HepG2 (cell line): Measurements from ENCODE around the gene INTS6. TPM values are rescaled to one million over a fixed set of nuclear protein-coding genes. Genes with fewer than 3 reads are reported as not detected.

Source experiments
- ATAC-seq: fragments of 200-7000 bp; cut with Tn5 transposase; 3 replicates; pipeline ENCODE4 v1.9.1; 2020; ENCODE audit warnings: mild to moderate bottlenecking, moderate library complexity
- BruUV-seq: library from RNA; stranded (reverse); fragments of 400-500 nt; replicated peaks from 2 replicates; lab custom pipeline; 2021; lab: Mats Ljungman, UMichigan
- CTCF ChIA-PET: fragments of 300-600 bp; formaldehyde crosslinking; extraction: SDS; loops from one replicate; lab custom pipeline; 2021; ENCODE audit warnings: low total read pairs, inconsistent platforms, low intra/inter-chr PET ratio; lab: Yijun Ruan, JAX
- POLR2A ChIA-PET: fragments of 350-600 bp; sonication (Branson Sonifier 250); formaldehyde crosslinking; loops from one replicate; lab custom pipeline; 2020; ENCODE audit warnings: antibody characterized with exemption, inconsistent platforms; lab: Yijun Ruan, JAX
- DNase-seq: peaks from one replicate; pipeline ENCODE4 v3.0.0-alpha.2; 2015; ENCODE audit warnings: low spot score
- FAIRE-seq: peaks from 3 replicates; lab custom pipeline; 2011; peaks lifted over from hg19 to GRCh38; lab: Jason Lieb, UNC
- H2AFZ ChIP-seq: one replicate; pipeline ENCODE4 v1.6.1; 2011; ENCODE audit warnings: low read length, inconsistent platforms
- H3K27ac ChIP-seq: fragments of 300-600 bp; 3 replicates; pipeline ENCODE4 v1.8.0; 2011; ENCODE audit warnings: mixed run types, mild to moderate bottlenecking, mixed read lengths, low read length, inconsistent platforms; ENCODE audit not compliant: insufficient read depth; ENCODE audit errors: extremely low read length
- H3K27me3 ChIP-seq, 2 experiments: fragments of 200-600 bp in 1 of 2; 2 replicates in 1 of 2; 3 replicates in 1 of 2; pipeline versions ENCODE4 v1.6.0 to v1.8.0; 2011; ENCODE audit warnings: low read length in 2 of 2, mild to moderate bottlenecking in 2 of 2, moderate library complexity in 2 of 2, inconsistent platforms in 1 of 2; ENCODE audit not compliant: insufficient read depth in 2 of 2, control insufficient read depth in 1 of 2
- H3K36me3 ChIP-seq, 2 experiments: fragments of 200-600 bp in 1 of 2; replicated peaks in 1 of 2; 2 replicates in 1 of 2; 3 replicates in 1 of 2; pipeline versions ENCODE4 v1.5.1 to v1.8.0; 2011; ENCODE audit warnings: low read length in 2 of 2, inconsistent platforms in 1 of 2; ENCODE audit not compliant: insufficient read depth in 2 of 2, control insufficient read depth in 1 of 2
- H3K4me1 ChIP-seq: 2 replicates; pipeline ENCODE4 v1.5.1; 2012; ENCODE audit warnings: low read length, inconsistent platforms; ENCODE audit not compliant: insufficient read depth
- H3K4me2 ChIP-seq: 2 replicates; pipeline ENCODE4 v1.6.0; 2011; ENCODE audit warnings: low read depth, low read length, inconsistent platforms
- H3K4me3 ChIP-seq, 3 experiments: fragments of 200-600 bp in 1 of 3; sonication (generic), shearing (Covaris generic) in 1 of 3; replicated peaks in 1 of 3; 2 replicates each; pipeline ENCODE4 v1.5.1; 2011 to 2016; ENCODE audit warnings: low read length in 3 of 3, inconsistent platforms in 2 of 3, low read depth in 2 of 3, mild to moderate bottlenecking in 2 of 3, control low read depth in 1 of 3, mixed read lengths in 1 of 3; ENCODE audit not compliant: insufficient read depth in 1 of 3
- H3K79me2 ChIP-seq: one replicate; pipeline ENCODE4 v1.6.1; 2011; ENCODE audit warnings: low read length, inconsistent platforms; ENCODE audit not compliant: insufficient read depth
- H3K9ac ChIP-seq: 2 replicates; pipeline ENCODE4 v1.6.0; 2011; ENCODE audit warnings: mild to moderate bottlenecking, low read depth, low read length, inconsistent platforms; ENCODE audit not compliant: insufficient read depth
- H3K9me3 ChIP-seq: 2 replicates; pipeline ENCODE4 v1.5.1; 2012; ENCODE audit warnings: mild to moderate bottlenecking, low read length
- H4K20me1 ChIP-seq: 2 replicates; pipeline ENCODE4 v1.6.0; 2011; ENCODE audit warnings: inconsistent platforms, mild to moderate bottlenecking, low read length, moderate library complexity; ENCODE audit not compliant: insufficient read depth
- CEBPB ChIP-seq: IDR thresholded peaks from 2 replicates; pipeline ENCODE4 v1.6.1; 2011; ENCODE audit warnings: low read depth, low read length, improper control_type of control experiment, borderline replicate concordance
- IRF1 ChIP-seq: sonication (generic); formaldehyde crosslinking; IDR thresholded peaks from 2 replicates; pipeline ENCODE4 v1.4.0; 2020; ENCODE audit warnings: low read depth, mild to moderate bottlenecking, missing genetic modification reagents
- RBM22 ChIP-seq: fragments of 200-400 bp; formaldehyde crosslinking; optimal IDR thresholded peaks from 2 replicates; pipeline ENCODE3; 2017; ENCODE audit warnings: mild to moderate bottlenecking, low read length, moderate library complexity
- SIN3B ChIP-seq: fragments of 150-350 bp; IDR thresholded peaks from 2 replicates; pipeline ENCODE4 v1.6.1; 2014; ENCODE audit warnings: low read length
- SKIL ChIP-seq: sonication (generic); formaldehyde crosslinking; IDR thresholded peaks from 2 replicates; pipeline ENCODE4 v1.8.0; 2022; ENCODE audit warnings: missing genetic modification reagents, mild to moderate bottlenecking, moderate library complexity, borderline replicate concordance
- TARDBP ChIP-seq: sonication (generic); formaldehyde crosslinking; IDR thresholded peaks from 2 replicates; pipeline ENCODE4 v1.8.0; 2022; ENCODE audit warnings: mild to moderate bottlenecking, missing genetic modification reagents
- WGBS: methylation state at CpG from one replicate; pipeline ENCODE4 v1.1.6; 2017; ENCODE audit warnings: low lambda C conversion rate; 5-methylcytosine and 5-hydroxymethylcytosine counted together
- in situ Hi-C: cut with HindIII; loops from 2 replicates; pipeline ENCODE4 v1.10.0; 2017; ENCODE audit warnings: low pct_unique_long_range_greater_than_20kb; ENCODE audit not compliant: extremely low pct_ligation_motif_present
- intact Hi-C: fragments of 100-400 bp; cut with micrococcal nuclease; formaldehyde crosslinking; loops from one replicate; pipeline ENCODE4 v1.10.0; 2022; ENCODE audit not compliant: unreplicated experiment
- polyA plus RNA-seq, 8 experiments: library from polyadenylated mRNA; depleted of rRNA in 3 of 8; stranded (reverse) in 7 of 8; unstranded in 1 of 8; fragments of >200 nt; fragmentation: Illumina TruSeq in 4 of 8; extraction: Trizol in 4 of 8; gene quantifications; 2 replicates each; pipeline versions ENCODE4 v1.2.1 to v1.2.3, GENCODE V29; 2011 to 2016; ENCODE audit warnings: low read depth in 4 of 8, missing spikeins in 1 of 8, mixed read lengths in 1 of 8; ENCODE audit not compliant: insufficient read depth in 1 of 8
- total RNA-seq, 5 experiments: library from RNA; depleted of rRNA; stranded (reverse); fragments of >200 nt; fragmentation: Illumina TruSeq; extraction: Trizol; gene quantifications; 2 replicates each; pipeline ENCODE4 v1.2.3, GENCODE V29; 2016; ENCODE audit warnings: low read depth in 1 of 5
- TF ChIP-seq, protein P1 (sequence below): sonication (generic); formaldehyde crosslinking; IDR thresholded peaks from 2 replicates; pipeline ENCODE4 v1.4.0; 2020; ENCODE audit warnings: mild to moderate bottlenecking, missing genetic modification reagents
- TF ChIP-seq, protein P2 (sequence below): sonication (generic); formaldehyde crosslinking; IDR thresholded peaks from 2 replicates; pipeline ENCODE4 v1.4.0; 2020; ENCODE audit warnings: low read depth, mild to moderate bottlenecking, missing genetic modification reagents

Gene INTS6
- total and polyA plus RNA-seq, 2 of the 13 experiments (the other 11 are each of a cell fraction or from before 2014, with no cell fraction given) = 27.9 to 38.4 TPM

DNA sequence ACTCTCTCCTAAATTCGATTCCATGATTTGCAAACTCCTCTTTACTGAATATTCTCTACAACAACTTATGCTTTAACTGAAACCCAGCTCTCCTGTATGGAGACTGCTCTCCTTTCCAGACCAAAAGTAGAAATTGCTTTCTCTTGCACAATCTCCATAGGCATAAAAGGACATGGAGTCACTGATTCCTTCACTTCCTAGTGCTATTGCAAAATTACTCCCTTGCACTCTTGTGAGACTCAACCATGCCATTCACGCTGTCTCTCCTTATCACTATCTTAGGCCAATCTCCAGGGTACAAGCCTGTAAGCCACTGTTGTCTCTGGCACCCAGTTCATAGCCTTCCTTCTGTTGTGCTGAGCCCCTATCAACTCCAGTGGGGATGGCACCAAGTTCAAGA, 82.7 kb downstream of the INTS6 start:
- no peak overlapping the region for H3K9ac ChIP-seq
- peaks cover 12 to 88% of the 10 kb centered on the region in 2 experiments for H3K36me3 ChIP-seq
- H3K27ac ChIP-seq = no peak overlapping the region
- no peak overlapping the region for H2AFZ ChIP-seq
- DNase-seq (no peak), FAIRE-seq (no peak)
- H3K9me3 ChIP-seq = no peaks in the 10 kb centered on the region
- H3K79me2 ChIP-seq = no peaks in the 10 kb centered on the region
- no peak overlapping the region for H3K4me2 ChIP-seq
- no peaks in the 10 kb centered on the region for H4K20me1 ChIP-seq
- CTCF ChIA-PET = no interaction called here
- BruUV-seq = no TSS peak
- no peak for TF ChIP-seq SIN3B
- TF ChIP-seq CEBPB = peak; percentile 55; the same call in 1 of the 2 replicates
- TF ChIP-seq, all 625 proteins: peak for 1
- in situ Hi-C loops = no loop called here
- POLR2A ChIA-PET = no interaction called here
- Histone ChIP-seq H3K4me1 (no peaks in the 10 kb centered on the region), H3K4me3 (no peak overlapping the region), H3K27me3 (no peaks in the 10 kb centered on the region)
- ATAC-seq = no peak; the same call in 2 of the 3 replicates
- intact Hi-C loops = no loop called here
- 92% methylated on average over 2 of the region's 2 CpGs for WGBS

DNA sequence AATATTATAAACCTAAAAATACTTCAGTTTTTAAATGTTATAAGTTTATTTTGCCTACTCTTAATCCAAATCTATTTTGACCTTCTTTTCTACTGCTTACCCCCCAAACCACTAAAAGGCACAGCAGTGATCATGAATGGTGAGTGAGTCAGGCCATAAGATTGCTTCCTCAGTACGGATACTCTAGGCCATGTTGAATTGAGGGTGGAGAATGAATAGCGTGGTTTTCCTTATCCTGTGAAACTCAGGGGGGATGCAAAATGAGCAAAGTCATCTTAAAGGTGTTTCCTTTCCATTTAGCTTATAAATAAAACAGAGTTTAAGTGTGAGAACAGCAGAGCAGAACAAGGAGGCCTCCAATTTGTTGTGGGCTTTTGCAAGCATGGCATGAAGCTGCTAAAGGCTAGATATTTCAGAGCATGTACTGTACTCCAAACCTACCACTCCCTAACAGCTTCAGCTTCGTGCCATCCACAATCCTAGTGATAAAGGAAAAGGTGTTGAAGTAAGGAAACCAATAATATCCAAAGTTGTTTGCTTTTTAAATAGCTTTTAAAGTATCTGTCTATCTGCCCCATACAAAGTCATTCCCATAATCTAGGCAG, 88.3 kb downstream of the INTS6 start:
- intact Hi-C loops = no loop called here
- CTCF ChIA-PET = no interaction called here
- H3K4me3 ChIP-seq = no peak overlapping the region
- BruUV-seq = no TSS peak
- ATAC-seq = no peak
- WGBS = 97% methylated on average over 3 of the region's 3 CpGs
- in situ Hi-C loops = no loop called here
- H3K4me2 ChIP-seq = no peak overlapping the region
- H3K79me2 ChIP-seq = no peaks in the 10 kb centered on the region
- no peaks in the 10 kb centered on the region for H3K27me3 ChIP-seq
- no peaks in the 10 kb centered on the region for H3K9me3 ChIP-seq
- H3K4me1 ChIP-seq = peaks cover 11% of the 10 kb centered on the region
- no peak overlapping the region for H3K9ac ChIP-seq
- DNase-seq = no peak
- H3K27ac ChIP-seq = no peak overlapping the region
- no peak overlapping the region for H2AFZ ChIP-seq
- no peaks in the 10 kb centered on the region for H4K20me1 ChIP-seq
- FAIRE-seq = no peak
- peaks cover 5 to 37% of the 10 kb centered on the region in 2 experiments for H3K36me3 ChIP-seq
- POLR2A ChIA-PET = no interaction called here
- peak; percentile 89 for TF ChIP-seq RBM22
- TF ChIP-seq IRF1 (CRISPR knock-in tag) = no peak
- TF ChIP-seq, protein P1, sequence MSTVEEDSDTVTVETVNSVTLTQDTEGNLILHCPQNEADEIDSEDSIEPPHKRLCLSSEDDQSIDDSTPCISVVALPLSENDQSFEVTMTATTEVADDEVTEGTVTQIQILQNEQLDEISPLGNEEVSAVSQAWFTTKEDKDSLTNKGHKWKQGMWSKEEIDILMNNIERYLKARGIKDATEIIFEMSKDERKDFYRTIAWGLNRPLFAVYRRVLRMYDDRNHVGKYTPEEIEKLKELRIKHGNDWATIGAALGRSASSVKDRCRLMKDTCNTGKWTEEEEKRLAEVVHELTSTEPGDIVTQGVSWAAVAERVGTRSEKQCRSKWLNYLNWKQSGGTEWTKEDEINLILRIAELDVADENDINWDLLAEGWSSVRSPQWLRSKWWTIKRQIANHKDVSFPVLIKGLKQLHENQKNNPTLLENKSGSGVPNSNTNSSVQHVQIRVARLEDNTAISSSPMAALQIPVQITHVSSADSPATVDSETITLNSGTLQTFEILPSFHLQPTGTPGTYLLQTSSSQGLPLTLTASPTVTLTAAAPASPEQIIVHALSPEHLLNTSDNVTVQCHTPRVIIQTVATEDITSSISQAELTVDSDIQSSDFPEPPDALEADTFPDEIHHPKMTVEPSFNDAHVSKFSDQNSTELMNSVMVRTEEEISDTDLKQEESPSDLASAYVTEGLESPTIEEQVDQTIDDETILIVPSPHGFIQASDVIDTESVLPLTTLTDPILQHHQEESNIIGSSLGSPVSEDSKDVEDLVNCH (CRISPR knock-in tag) = no peak
- no peak for TF ChIP-seq TARDBP
- no peak for TF ChIP-seq SKIL (CRISPR knock-in tag)
- TF ChIP-seq, protein P2, sequence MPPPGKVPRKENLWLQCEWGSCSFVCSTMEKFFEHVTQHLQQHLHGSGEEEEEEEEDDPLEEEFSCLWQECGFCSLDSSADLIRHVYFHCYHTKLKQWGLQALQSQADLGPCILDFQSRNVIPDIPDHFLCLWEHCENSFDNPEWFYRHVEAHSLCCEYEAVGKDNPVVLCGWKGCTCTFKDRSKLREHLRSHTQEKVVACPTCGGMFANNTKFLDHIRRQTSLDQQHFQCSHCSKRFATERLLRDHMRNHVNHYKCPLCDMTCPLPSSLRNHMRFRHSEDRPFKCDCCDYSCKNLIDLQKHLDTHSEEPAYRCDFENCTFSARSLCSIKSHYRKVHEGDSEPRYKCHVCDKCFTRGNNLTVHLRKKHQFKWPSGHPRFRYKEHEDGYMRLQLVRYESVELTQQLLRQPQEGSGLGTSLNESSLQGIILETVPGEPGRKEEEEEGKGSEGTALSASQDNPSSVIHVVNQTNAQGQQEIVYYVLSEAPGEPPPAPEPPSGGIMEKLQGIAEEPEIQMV = no peak
